H9 (cell line): Measurements from ENCODE around the gene NFASC. TPM values are rescaled to one million over a fixed set of nuclear protein-coding genes. Genes with fewer than 3 reads are reported as not detected.

Source experiments
- DNase-seq: peaks from one replicate; pipeline ENCODE4 v3.0.0-alpha.2; 2017
- H2AFZ ChIP-seq: one replicate; pipeline ENCODE4 v1.6.1; 2013; ENCODE audit warnings: mild to moderate bottlenecking, low read length, control low read depth, moderate library complexity
- H2AK5ac ChIP-seq: 2 replicates; pipeline ENCODE4 v1.6.1; 2013; ENCODE audit warnings: low read length, control low read depth, mixed read lengths; ENCODE audit not compliant: insufficient read length
- H2BK120ac ChIP-seq: one replicate; pipeline ENCODE4 v1.6.1; 2013; ENCODE audit warnings: low read depth, mild to moderate bottlenecking, low read length, control low read depth, inconsistent platforms; ENCODE audit not compliant: poor library complexity, severe bottlenecking
- H2BK12ac ChIP-seq: 2 replicates; pipeline ENCODE4 v1.6.1; 2013; ENCODE audit warnings: low read length, control low read depth, mixed read lengths, low read depth; ENCODE audit not compliant: insufficient read length
- H2BK15ac ChIP-seq: 2 replicates; pipeline ENCODE4 v1.6.1; 2013; ENCODE audit warnings: low read depth, low read length, control low read depth
- H2BK20ac ChIP-seq: one replicate; pipeline ENCODE4 v1.6.1; 2013; ENCODE audit warnings: low read depth, mild to moderate bottlenecking, low read length, control low read depth, inconsistent platforms; ENCODE audit not compliant: poor library complexity, severe bottlenecking
- H2BK5ac ChIP-seq: 2 replicates; pipeline ENCODE4 v1.6.1; 2013; ENCODE audit warnings: low read length, control low read depth, mixed read lengths; ENCODE audit not compliant: insufficient read length
- H3K14ac ChIP-seq: 2 replicates; pipeline ENCODE4 v1.6.1; 2013; ENCODE audit warnings: low read length, control low read depth; ENCODE audit not compliant: insufficient read depth
- H3K18ac ChIP-seq: 2 replicates; pipeline ENCODE4 v1.6.1; 2013; ENCODE audit warnings: low read depth, mild to moderate bottlenecking, mixed read lengths, low read length, control low read depth; ENCODE audit not compliant: insufficient read length
- H3K23ac ChIP-seq: 2 replicates; pipeline ENCODE4 v1.6.1; 2013; ENCODE audit warnings: low read length, control low read depth, mixed read lengths, low read depth; ENCODE audit not compliant: insufficient read length
- H3K23me2 ChIP-seq: 2 replicates; pipeline ENCODE4 v1.6.1; 2013; ENCODE audit warnings: low read depth, mild to moderate bottlenecking, mixed read lengths, low read length, control low read depth; ENCODE audit not compliant: insufficient read length, poor library complexity, severe bottlenecking
- H3K27ac ChIP-seq: 2 replicates; pipeline ENCODE4 v1.5.1; 2013; ENCODE audit warnings: low read length, control low read depth, mixed read lengths, low read depth; ENCODE audit not compliant: insufficient read length
- H3K27me3 ChIP-seq: 2 replicates; pipeline ENCODE4 v1.6.1; 2013; ENCODE audit warnings: low read length, control low read depth, inconsistent platforms; ENCODE audit not compliant: insufficient read depth
- H3K4ac ChIP-seq: 2 replicates; pipeline ENCODE4 v1.6.1; 2013; ENCODE audit warnings: low read depth, mild to moderate bottlenecking, control low read depth, inconsistent platforms, low read length, moderate library complexity
- H3K4me1 ChIP-seq: 2 replicates; pipeline ENCODE4 v1.6.1; 2013; ENCODE audit warnings: low read length, control low read depth, inconsistent platforms; ENCODE audit not compliant: insufficient read depth
- H3K4me2 ChIP-seq: 2 replicates; pipeline ENCODE4 v1.6.1; 2013; ENCODE audit warnings: low read length, control low read depth, mixed read lengths; ENCODE audit not compliant: insufficient read length, insufficient read depth
- H3K56ac ChIP-seq: 2 replicates; pipeline ENCODE4 v1.6.1; 2013; ENCODE audit warnings: low read depth, mild to moderate bottlenecking, mixed read lengths, low read length, control low read depth; ENCODE audit not compliant: insufficient read length
- H3K79me1 ChIP-seq: 2 replicates; pipeline ENCODE4 v1.6.1; 2013; ENCODE audit warnings: low read depth, mild to moderate bottlenecking, moderate library complexity, low read length, control low read depth, inconsistent platforms; ENCODE audit not compliant: insufficient read depth, poor library complexity, severe bottlenecking
- H3K79me2 ChIP-seq: 2 replicates; pipeline ENCODE4 v1.6.1; 2013; ENCODE audit warnings: low read length, control low read depth, inconsistent platforms; ENCODE audit not compliant: insufficient read depth
- H3K9ac ChIP-seq: 2 replicates; pipeline ENCODE4 v1.6.1; 2013; ENCODE audit warnings: low read length, control low read depth, mixed read lengths; ENCODE audit not compliant: insufficient read length; ENCODE audit errors: extremely low read depth
- H3K9me3 ChIP-seq: one replicate; pipeline ENCODE4 v1.6.1; 2013; ENCODE audit warnings: low read depth, low read length, inconsistent platforms; ENCODE audit not compliant: control insufficient read depth
- H3T11ph ChIP-seq: one replicate; pipeline ENCODE4 v1.6.1; 2013; ENCODE audit warnings: mild to moderate bottlenecking, low read length, control low read depth, inconsistent platforms
- H4K20me1 ChIP-seq: one replicate; pipeline ENCODE4 v1.6.1; 2013; ENCODE audit not compliant: control insufficient read depth, insufficient read length, insufficient read depth
- H4K5ac ChIP-seq: 2 replicates; pipeline ENCODE4 v1.6.1; 2013; ENCODE audit warnings: low read depth, mild to moderate bottlenecking, mixed read lengths, low read length, control low read depth; ENCODE audit not compliant: insufficient read length
- H4K8ac ChIP-seq: replicated peaks from 2 replicates; pipeline ENCODE4 v1.6.1; 2013; ENCODE audit warnings: low read length, control low read depth, mixed read lengths, low read depth; ENCODE audit not compliant: insufficient read length
- H4K91ac ChIP-seq: 2 replicates; pipeline ENCODE4 v1.6.1; 2013; ENCODE audit warnings: low read depth, mild to moderate bottlenecking, moderate library complexity, mixed read lengths, low read length, control low read depth; ENCODE audit not compliant: insufficient read length
- H3K27ac Mint-ChIP-seq, 3 experiments: 2 replicates in 2 of 3; 3 replicates in 1 of 3; pipeline ENCODE4 v1.8.0; 2020 to 2021; ENCODE audit warnings: mixed read lengths in 3 of 3, mild to moderate bottlenecking in 1 of 3, moderate library complexity in 1 of 3
- H3K27me3 Mint-ChIP-seq: 2 replicates; pipeline ENCODE4 v1.8.0; 2021; ENCODE audit warnings: low read depth, mild to moderate bottlenecking, moderate library complexity, mixed read lengths
- H3K36me3 Mint-ChIP-seq, 3 experiments: 2 replicates in 2 of 3; 3 replicates in 1 of 3; pipeline ENCODE4 v1.8.0; 2020 to 2021; ENCODE audit warnings: low read depth in 3 of 3, mixed read lengths in 3 of 3; ENCODE audit not compliant: insufficient read depth in 1 of 3
- H3K4me1 Mint-ChIP-seq, 2 experiments: 2 replicates each; pipeline ENCODE4 v1.8.0; 2020; ENCODE audit warnings: mixed read lengths in 2 of 2
- H3K4me3 Mint-ChIP-seq, 2 experiments: 2 replicates in 1 of 2; 3 replicates in 1 of 2; pipeline ENCODE4 v1.8.0; 2020 to 2021; ENCODE audit warnings: mild to moderate bottlenecking in 2 of 2, mixed read lengths in 2 of 2, moderate library complexity in 1 of 2
- H3K9me3 Mint-ChIP-seq, 2 experiments: 2 replicates in 1 of 2; 3 replicates in 1 of 2; pipeline ENCODE4 v1.8.0; 2020; ENCODE audit warnings: mild to moderate bottlenecking in 2 of 2, mixed read lengths in 2 of 2, moderate library complexity in 1 of 2
- WGBS: extraction: QIAGEN DNeasy Blood & Tissue Kit; methylation state at CpG from one replicate; pipeline ENCODE4 v1.1.7; 2013; ENCODE audit warnings: missing lambda C conversion rate, low lambda C conversion rate, mixed read lengths; ENCODE audit not compliant: insufficient read length; ENCODE audit errors: extremely low coverage; 5-methylcytosine and 5-hydroxymethylcytosine counted together
- total RNA-seq: library from RNA; stranded (reverse); gene quantifications from 2 replicates; pipeline ENCODE4 v1.2.1, GENCODE V29; 2021
- TF ChIP-seq, protein P1 (sequence below): fragments of 200-600 bp; sonication (generic); conservative IDR thresholded peaks from 3 replicates; pipeline ENCODE4 v1.8.0; 2021; ENCODE audit warnings: antibody characterized with exemption, mild to moderate bottlenecking

Gene NFASC
- total RNA-seq, 1 experiment from 2014 or later = 5.0 TPM

DNA sequence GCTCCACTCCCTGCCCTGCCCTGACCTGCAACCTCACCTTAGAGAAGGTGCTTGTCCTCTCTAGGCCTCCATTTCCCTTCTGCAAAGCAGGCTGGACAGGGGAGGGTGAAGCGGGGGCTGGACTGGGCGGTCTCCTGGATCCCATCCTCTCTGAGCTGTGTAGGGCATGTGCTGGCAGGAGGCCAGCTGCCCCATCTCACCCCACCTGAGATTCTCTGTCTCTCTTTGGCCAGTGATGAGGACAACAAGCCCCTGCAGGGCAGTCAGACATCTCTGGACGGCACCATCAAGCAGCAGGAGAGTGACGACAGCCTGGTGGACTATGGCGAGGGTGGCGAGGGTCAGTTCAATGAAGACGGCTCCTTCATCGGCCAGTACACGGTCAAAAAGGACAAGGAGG, 145.4 kb downstream of the NFASC start:
- no peaks in the 10 kb centered on the region for H3K9me3 Mint-ChIP-seq
- no peaks in the 10 kb centered on the region for H3K36me3 Mint-ChIP-seq
- Histone ChIP-seq H3K4me1 (peaks cover 3% of the 10 kb centered on the region; the same call in 1 of the 2 replicates), H3K79me1 (no peaks in the 10 kb centered on the region), H3K23me2 (no peaks in the 10 kb centered on the region), H3K27me3 (no peaks in the 10 kb centered on the region), H3K23ac (no peak overlapping the region), H2BK120ac (no peak overlapping the region), H3K9ac (no peak overlapping the region), H2BK20ac (no peak overlapping the region), H2BK12ac (no peak overlapping the region), H3K14ac (no peak overlapping the region; the same call in 1 of the 2 replicates), H4K91ac (no peak overlapping the region), H3K56ac (no peak overlapping the region), H2BK5ac (no peak overlapping the region), H3K18ac (no peak overlapping the region), H2BK15ac (no peak overlapping the region), H3K9me3 (no peaks in the 10 kb centered on the region), H3K27ac (no peak overlapping the region), H4K20me1 (no peaks in the 10 kb centered on the region), H4K8ac (no peak overlapping the region), H2AFZ (no peak overlapping the region), H3K79me2 (no peaks in the 10 kb centered on the region), H2AK5ac (no peak overlapping the region), H3K4me2 (no peak overlapping the region), H3T11ph (no peak overlapping the region), H4K5ac (no peak overlapping the region), H3K4ac (no peak overlapping the region)
- TF ChIP-seq, protein P1, sequence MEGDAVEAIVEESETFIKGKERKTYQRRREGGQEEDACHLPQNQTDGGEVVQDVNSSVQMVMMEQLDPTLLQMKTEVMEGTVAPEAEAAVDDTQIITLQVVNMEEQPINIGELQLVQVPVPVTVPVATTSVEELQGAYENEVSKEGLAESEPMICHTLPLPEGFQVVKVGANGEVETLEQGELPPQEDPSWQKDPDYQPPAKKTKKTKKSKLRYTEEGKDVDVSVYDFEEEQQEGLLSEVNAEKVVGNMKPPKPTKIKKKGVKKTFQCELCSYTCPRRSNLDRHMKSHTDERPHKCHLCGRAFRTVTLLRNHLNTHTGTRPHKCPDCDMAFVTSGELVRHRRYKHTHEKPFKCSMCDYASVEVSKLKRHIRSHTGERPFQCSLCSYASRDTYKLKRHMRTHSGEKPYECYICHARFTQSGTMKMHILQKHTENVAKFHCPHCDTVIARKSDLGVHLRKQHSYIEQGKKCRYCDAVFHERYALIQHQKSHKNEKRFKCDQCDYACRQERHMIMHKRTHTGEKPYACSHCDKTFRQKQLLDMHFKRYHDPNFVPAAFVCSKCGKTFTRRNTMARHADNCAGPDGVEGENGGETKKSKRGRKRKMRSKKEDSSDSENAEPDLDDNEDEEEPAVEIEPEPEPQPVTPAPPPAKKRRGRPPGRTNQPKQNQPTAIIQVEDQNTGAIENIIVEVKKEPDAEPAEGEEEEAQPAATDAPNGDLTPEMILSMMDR = no peak
- no peak overlapping the region for H3K27ac Mint-ChIP-seq
- H3K27me3 Mint-ChIP-seq = peaks cover 27% of the 10 kb centered on the region
- DNase-seq = no peak
- no peak overlapping the region for H3K4me3 Mint-ChIP-seq
- peaks cover 28 to 31% of the 10 kb centered on the region in 2 experiments for H3K4me1 Mint-ChIP-seq
- no CpG with 5 or more reads among the region's 9 CpGs for WGBS
